GM23338 (cell line): ENCODE data around the gene SLC41A3. TPM values are rescaled to one million over a fixed set of nuclear protein-coding genes. Genes with fewer than 3 reads are reported as not detected.

Experiments
- ATAC-seq: fragments of 200-7000 bp; cut with Tn5 transposase; 3 replicates; pipeline ENCODE4 v1.9.1; 2020
- DNase-seq: peaks from one replicate; pipeline ENCODE4 v3.0.0-alpha.2; 2015; ENCODE audit warnings: low spot score
- H2AFZ ChIP-seq: fragments of 200-600 bp; sonication (generic); 2 replicates; pipeline ENCODE4 v1.8.0; 2016; ENCODE audit warnings: antibody characterized with exemption, mild to moderate bottlenecking, moderate library complexity
- H3F3A ChIP-seq: fragments of 200-600 bp; sonication (generic); replicated peaks from 2 replicates; pipeline ENCODE4 v1.8.0; 2017; ENCODE audit warnings: antibody characterized with exemption, mixed run types, low read depth
- H3K27ac ChIP-seq: fragments of 200-600 bp; sonication (generic); 2 replicates; pipeline ENCODE4 v1.6.1; 2016; ENCODE audit warnings: low read depth
- H3K27me3 ChIP-seq: fragments of 200-600 bp; sonication (generic); 2 replicates; pipeline ENCODE4 v1.8.0; 2016; ENCODE audit warnings: mild to moderate bottlenecking, mixed run types, moderate library complexity; ENCODE audit not compliant: insufficient read depth
- H3K36me3 ChIP-seq: fragments of 200-600 bp; sonication (generic); 2 replicates; pipeline ENCODE4 v1.8.0; 2016; ENCODE audit warnings: mild to moderate bottlenecking; ENCODE audit not compliant: insufficient read depth
- H3K4me1 ChIP-seq: fragments of 200-600 bp; sonication (generic); 2 replicates; pipeline ENCODE4 v1.8.0; 2016; ENCODE audit warnings: mild to moderate bottlenecking, moderate library complexity; ENCODE audit not compliant: insufficient read depth
- H3K4me2 ChIP-seq: fragments of 200-600 bp; sonication (generic); 2 replicates; pipeline ENCODE4 v1.7.1; 2017; ENCODE audit warnings: mixed run types
- H3K4me3 ChIP-seq: fragments of 200-600 bp; sonication (generic); 2 replicates; pipeline ENCODE4 v1.6.1; 2016; ENCODE audit warnings: mixed run types
- H3K79me2 ChIP-seq: fragments of 200-600 bp; sonication (generic); replicated peaks from 2 replicates; pipeline ENCODE4 v1.8.0; 2017; ENCODE audit warnings: mild to moderate bottlenecking; ENCODE audit not compliant: insufficient read depth
- H3K9me2 ChIP-seq: fragments of 200-600 bp; sonication (generic); 2 replicates; pipeline ENCODE4 v1.8.0; 2017; ENCODE audit not compliant: insufficient read depth
- H4K20me1 ChIP-seq: fragments of 200-600 bp; sonication (generic); replicated peaks from 2 replicates; pipeline ENCODE4 v1.8.0; 2017; ENCODE audit warnings: mild to moderate bottlenecking; ENCODE audit not compliant: insufficient read depth
- H3K27ac Mint-ChIP-seq: 2 replicates; pipeline ENCODE4 v1.8.0; 2020; ENCODE audit warnings: inconsistent platforms, mild to moderate bottlenecking, moderate library complexity, mixed read lengths
- H3K27me3 Mint-ChIP-seq: 3 replicates; pipeline ENCODE4 v1.8.0; 2022; ENCODE audit warnings: low read depth, mild to moderate bottlenecking, moderate library complexity, mixed read lengths, inconsistent platforms; ENCODE audit not compliant: insufficient read depth, poor library complexity
- H3K36me3 Mint-ChIP-seq: 3 replicates; pipeline ENCODE4 v1.8.0; 2021; ENCODE audit warnings: low read depth, mild to moderate bottlenecking, inconsistent platforms, moderate library complexity, mixed read lengths
- H3K4me1 Mint-ChIP-seq: 3 replicates; pipeline ENCODE4 v1.8.0; 2020; ENCODE audit warnings: mild to moderate bottlenecking, inconsistent platforms, mixed read lengths
- H3K4me3 Mint-ChIP-seq: 3 replicates; pipeline ENCODE4 v1.8.0; 2021; ENCODE audit warnings: moderate library complexity, mild to moderate bottlenecking, inconsistent platforms, mixed read lengths
- H3K9me3 Mint-ChIP-seq: 3 replicates; pipeline ENCODE4 v1.8.0; 2020; ENCODE audit warnings: moderate library complexity, mild to moderate bottlenecking, inconsistent platforms, mixed read lengths
- CREB1 ChIP-seq: fragments of 250-450 bp; sonication (Bioruptor Pico); IDR thresholded peaks from 2 replicates; pipeline ENCODE4 v1.5.0; 2020; ENCODE audit warnings: low read depth, mild to moderate bottlenecking, moderate library complexity
- CTCF ChIP-seq, 2 experiments: fragments of 200-600 bp in 1 of 2; sonication (generic) in 1 of 2; conservative IDR thresholded peaks; 2 replicates each; pipeline versions ENCODE4 v1.5.1 to v1.6.1; 2016 to 2017; ENCODE audit warnings: antibody characterized with exemption in 2 of 2, low read depth in 2 of 2, mild to moderate bottlenecking in 2 of 2, moderate library complexity in 1 of 2
- ETS1 ChIP-seq: IDR thresholded peaks from 2 replicates; pipeline ENCODE4 v1.6.1; 2016; ENCODE audit warnings: antibody characterized with exemption
- EZH2 ChIP-seq: fragments of 200-600 bp; sonication (generic); IDR thresholded peaks from one replicate; pipeline ENCODE4 v1.8.0; 2017; ENCODE audit warnings: antibody characterized with exemption, mild to moderate bottlenecking, low read depth; ENCODE audit not compliant: unreplicated experiment
- EZH2phosphoT487 ChIP-seq: fragments of 200-600 bp; sonication (generic); IDR thresholded peaks from one replicate; pipeline ENCODE4 v1.8.1; 2018; ENCODE audit warnings: antibody characterized with exemption; ENCODE audit not compliant: unreplicated experiment
- JUNB ChIP-seq: IDR thresholded peaks from one replicate; pipeline ENCODE4 v1.6.1; 2016; ENCODE audit warnings: antibody characterized with exemption; ENCODE audit not compliant: unreplicated experiment
- NANOG ChIP-seq: IDR thresholded peaks from 2 replicates; pipeline ENCODE4 v1.6.1; 2016; ENCODE audit warnings: antibody characterized with exemption, borderline replicate concordance
- POLR2AphosphoS5 ChIP-seq: IDR thresholded peaks from 2 replicates; pipeline ENCODE4 v1.6.1; 2016; ENCODE audit warnings: antibody characterized with exemption, low read depth
- REST ChIP-seq: IDR thresholded peaks from one replicate; pipeline ENCODE4 v1.6.1; 2018; ENCODE audit warnings: antibody characterized with exemption; ENCODE audit not compliant: unreplicated experiment
- STAT1 ChIP-seq: IDR thresholded peaks from one replicate; pipeline ENCODE4 v1.6.1; 2016; ENCODE audit warnings: antibody characterized with exemption; ENCODE audit not compliant: unreplicated experiment
- ZNF114 ChIP-seq: fragments of 250-450 bp; sonication (Bioruptor Pico); IDR thresholded peaks from 2 replicates; pipeline ENCODE4 v1.5.0; 2020; ENCODE audit warnings: mild to moderate bottlenecking, moderate library complexity
- ZNF331 ChIP-seq: fragments of 250-450 bp; sonication (Bioruptor Pico); IDR thresholded peaks from 2 replicates; pipeline ENCODE4 v1.5.0; 2020; ENCODE audit warnings: low read depth, mild to moderate bottlenecking, moderate library complexity
- ZNF462 ChIP-seq: fragments of 250-450 bp; sonication (Bioruptor Pico); IDR thresholded peaks from 2 replicates; pipeline ENCODE4 v1.5.0; 2020; ENCODE audit warnings: mild to moderate bottlenecking, moderate library complexity
- polyA plus RNA-seq: library from polyadenylated mRNA; unstranded; fragments of >200 nt; fragmentation: Nextera tagmentation; extraction: Ambion mirVana; gene quantifications from 2 replicates; pipeline ENCODE4 v1.2.1, GENCODE V29; 2016
- total RNA-seq: library from RNA; depleted of rRNA; stranded (reverse); fragments of >200 nt; shearing (Covaris generic); gene quantifications from 2 replicates; pipeline ENCODE4 v1.2.3, GENCODE V29; 2014

The SLC41A3 gene
- total and polyA plus RNA-seq, 2 experiments from 2014 or later, result 12.1 to 29.8 TPM

GRCh38 chr3:126104028-126104635, 20.2 kb upstream of the SLC41A3 start:
- DNase-seq, result no peak
- H4K20me1 ChIP-seq, result no peaks in the 10 kb centered on the region
- TF ChIP-seq EZH2 (no peak), EZH2phosphoT487 (no peak), STAT1 (no peak), ZNF114 (CRISPR knock-in tag) (no peak), ETS1 (no peak), CTCF (conservative IDR thresholded peaks at IDR 0.05; ENCODE audit: low read depth in 2 of 2) (no peak), POLR2AphosphoS5 (no peak), NANOG (no peak), ZNF331 (CRISPR knock-in tag) (no peak), JUNB (no peak), REST (no peak), CREB1 (CRISPR knock-in tag) (no peak), ZNF462 (no peak)
- Mint-ChIP-seq H3K27me3 (no peaks in the 10 kb centered on the region), H3K4me3 (no peak overlapping the region), H3K27ac (no peak overlapping the region), H3K9me3 (peaks cover 3% of the 10 kb centered on the region; the same call in 1 of the 3 replicates), H3K36me3 (no peaks in the 10 kb centered on the region), H3K4me1 (no peaks in the 10 kb centered on the region; the same call in 2 of the 3 replicates)
- no peaks in the 10 kb centered on the region for H3K79me2 ChIP-seq
- no peak overlapping the region for H3K4me2 ChIP-seq
- H3K4me3 ChIP-seq, result no peak overlapping the region
- no peaks in the 10 kb centered on the region for H3K36me3 ChIP-seq
- no peak overlapping the region for H3K27ac ChIP-seq
- no peaks in the 10 kb centered on the region for H3K9me2 ChIP-seq
- H2AFZ ChIP-seq, result no peak overlapping the region
- no peaks in the 10 kb centered on the region for H3F3A ChIP-seq
- H3K4me1 ChIP-seq, result no peaks in the 10 kb centered on the region
- H3K27me3 ChIP-seq, result no peaks in the 10 kb centered on the region
- no peak for ATAC-seq
